Mesenchymal stem cell (in vitro differentiated cells and primary cell): ENCODE results near the gene ZFYVE19.
A peak's percentile ranks its signal among the peaks of the same experiment; 100 is the strongest.

Experiments used
- DNase-seq: peaks from one replicate; pipeline ENCODE4 v3.0.0-alpha.2; 2013
- H2AFZ ChIP-seq: one replicate; pipeline ENCODE4 v1.6.1; 2013; ENCODE audit warnings: low read depth, mild to moderate bottlenecking, control low read depth, inconsistent platforms, low read length, moderate library complexity
- H2AK5ac ChIP-seq: 2 replicates; pipeline ENCODE4 v1.6.1; 2013; ENCODE audit warnings: low read length, moderate library complexity, mild to moderate bottlenecking, inconsistent platforms; ENCODE audit not compliant: severe bottlenecking
- H2BK120ac ChIP-seq: one replicate; pipeline ENCODE4 v1.6.1; 2013; ENCODE audit warnings: low read depth, mild to moderate bottlenecking, inconsistent platforms, low read length, moderate library complexity
- H2BK12ac ChIP-seq, 2 experiments: one replicate each; pipeline ENCODE4 v1.6.1; 2013; ENCODE audit warnings: inconsistent platforms in 2 of 2, low read length in 2 of 2, mild to moderate bottlenecking in 2 of 2, moderate library complexity in 2 of 2, control low read depth in 1 of 2
- H2BK15ac ChIP-seq: one replicate; pipeline ENCODE4 v1.6.1; 2013; ENCODE audit warnings: mild to moderate bottlenecking, low read depth, inconsistent platforms; ENCODE audit not compliant: poor library complexity, severe bottlenecking
- H2BK5ac ChIP-seq: 2 replicates; pipeline ENCODE4 v1.6.1; 2013; ENCODE audit warnings: low read depth, mild to moderate bottlenecking, low read length, control low read depth, inconsistent platforms; ENCODE audit not compliant: poor library complexity, severe bottlenecking
- H3K14ac ChIP-seq, 2 experiments: one replicate each; pipeline ENCODE4 v1.6.1; 2013; ENCODE audit warnings: inconsistent platforms in 2 of 2, low read length in 2 of 2, control low read depth in 1 of 2, mild to moderate bottlenecking in 1 of 2, moderate library complexity in 1 of 2
- H3K18ac ChIP-seq, 2 experiments: one replicate each; pipeline ENCODE4 v1.6.1; 2013; ENCODE audit warnings: inconsistent platforms in 2 of 2, low read length in 2 of 2, control low read depth in 1 of 2, low read depth in 1 of 2, mild to moderate bottlenecking in 1 of 2
- H3K23ac ChIP-seq, 2 experiments: one replicate each; pipeline ENCODE4 v1.6.1; 2013; ENCODE audit warnings: inconsistent platforms in 2 of 2, low read length in 2 of 2, mild to moderate bottlenecking in 2 of 2, moderate library complexity in 2 of 2, control low read depth in 1 of 2
- H3K27ac ChIP-seq: 2 replicates; pipeline ENCODE4 v1.5.1; 2013; ENCODE audit warnings: mild to moderate bottlenecking, moderate library complexity, low read length, control low read depth, inconsistent platforms; ENCODE audit not compliant: poor library complexity, severe bottlenecking
- H3K27me3 ChIP-seq, 2 experiments: 2 replicates each; pipeline versions ENCODE4 v1.6.1 to v1.7.0; 2013; ENCODE audit warnings: low read length in 2 of 2, mild to moderate bottlenecking in 2 of 2, moderate library complexity in 2 of 2, control low read depth in 1 of 2, inconsistent platforms in 1 of 2; ENCODE audit not compliant: control insufficient read depth in 1 of 2, insufficient read depth in 1 of 2
- H3K36me3 ChIP-seq, 2 experiments: 2 replicates each; pipeline versions ENCODE4 v1.6.1 to v1.7.0; 2013; ENCODE audit warnings: low read length in 2 of 2, control low read depth in 1 of 2, inconsistent platforms in 1 of 2, low read depth in 1 of 2, mild to moderate bottlenecking in 1 of 2; ENCODE audit not compliant: insufficient read depth in 2 of 2, control insufficient read depth in 1 of 2
- H3K4ac ChIP-seq, 2 experiments: one replicate each; pipeline ENCODE4 v1.6.1; 2013; ENCODE audit warnings: inconsistent platforms in 2 of 2, low read length in 2 of 2, mild to moderate bottlenecking in 2 of 2, moderate library complexity in 2 of 2, control low read depth in 1 of 2, low read depth in 1 of 2
- H3K4me1 ChIP-seq: 2 replicates; pipeline ENCODE4 v1.6.1; 2013; ENCODE audit warnings: low read depth, low read length, control low read depth; ENCODE audit not compliant: control insufficient read depth, insufficient read depth
- H3K4me2 ChIP-seq: 2 replicates; pipeline ENCODE4 v1.6.1; 2013; ENCODE audit warnings: low read length, mild to moderate bottlenecking, inconsistent platforms; ENCODE audit not compliant: poor library complexity, severe bottlenecking
- H3K4me3 ChIP-seq, 2 experiments: 2 replicates each; pipeline versions ENCODE4 v1.5.1 to v1.7.0; 2013; ENCODE audit warnings: low read length in 2 of 2, mild to moderate bottlenecking in 2 of 2, control low read depth in 1 of 2, low read depth in 1 of 2; ENCODE audit not compliant: insufficient read depth in 1 of 2
- H3K79me1 ChIP-seq: replicated peaks from 2 replicates; pipeline ENCODE4 v1.6.1; 2013; ENCODE audit warnings: mild to moderate bottlenecking, control low read depth, low read length, inconsistent platforms; ENCODE audit not compliant: poor library complexity, severe bottlenecking
- H3K9ac ChIP-seq: 2 replicates; pipeline ENCODE4 v1.7.0; 2013; ENCODE audit warnings: mild to moderate bottlenecking, low read length, moderate library complexity
- H3K9me3 ChIP-seq: 2 replicates; pipeline ENCODE4 v1.7.0; 2013; ENCODE audit warnings: mild to moderate bottlenecking, low read length; ENCODE audit not compliant: control insufficient read depth
- H4K8ac ChIP-seq: one replicate; pipeline ENCODE4 v1.6.1; 2013; ENCODE audit warnings: inconsistent platforms, mild to moderate bottlenecking, low read length, moderate library complexity
- H4K91ac ChIP-seq: one replicate; pipeline ENCODE4 v1.6.1; 2013; ENCODE audit warnings: mild to moderate bottlenecking, low read length, inconsistent platforms
- WGBS: methylation state at CpG from one replicate; pipeline ENCODE4 v1.1.7; 2013; ENCODE audit warnings: mixed read lengths; 5-methylcytosine and 5-hydroxymethylcytosine counted together

Gene ZFYVE19

DNA sequence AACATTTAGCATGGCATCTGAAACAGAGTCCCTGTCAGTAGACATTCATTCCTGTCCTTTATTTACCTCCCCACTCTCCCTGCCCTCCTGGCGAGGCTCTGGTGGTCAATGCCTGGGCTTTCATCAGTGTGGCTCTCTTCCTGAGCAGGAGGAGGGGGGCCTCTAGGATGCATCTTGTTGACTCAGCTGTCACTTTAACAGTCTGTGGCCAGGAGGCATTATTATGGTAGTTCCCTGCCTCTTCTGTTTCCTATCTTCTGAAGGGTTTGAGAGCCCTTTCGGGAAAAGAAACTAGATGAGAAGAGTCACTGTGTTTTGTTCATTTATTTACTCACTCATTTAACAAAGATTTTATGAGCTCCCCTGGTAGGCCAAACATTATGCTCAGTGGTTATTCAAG, 24.0 kb downstream of the ZFYVE19 start:
- no peak overlapping the region for H3K9ac ChIP-seq
- no peak for DNase-seq
- H3K27me3 ChIP-seq = peaks cover 3 to 35% of the 10 kb centered on the region in 2 experiments
- no peak overlapping the region for H4K8ac ChIP-seq
- 57% methylated on average over 2 of the region's 2 CpGs for WGBS
- no peak overlapping the region for H2BK12ac ChIP-seq
- H3K14ac ChIP-seq = no peak overlapping the region
- no peak overlapping the region for H2BK15ac ChIP-seq
- no peak overlapping the region for H3K4me2 ChIP-seq
- H3K36me3 ChIP-seq = no peaks in the 10 kb centered on the region
- H3K23ac ChIP-seq = no peak overlapping the region
- H2BK5ac ChIP-seq = no peak overlapping the region
- H2AFZ ChIP-seq = no peak overlapping the region
- H3K27ac ChIP-seq = no peak overlapping the region
- H3K4me3 ChIP-seq = no peak overlapping the region
- H3K9me3 ChIP-seq = no peaks in the 10 kb centered on the region
- no peak overlapping the region for H4K91ac ChIP-seq
- H3K79me1 ChIP-seq = no peaks in the 10 kb centered on the region
- H2AK5ac ChIP-seq = no peak overlapping the region
- H2BK120ac ChIP-seq = no peak overlapping the region
- H3K4me1 ChIP-seq = peaks cover 2% of the 10 kb centered on the region
- H3K4ac ChIP-seq = no peak overlapping the region
- no peak overlapping the region for H3K18ac ChIP-seq

GRCh38 chr15:40831861-40832260, 25.0 kb downstream of the ZFYVE19 start:
- Histone ChIP-seq H3K36me3 (no peaks in the 10 kb centered on the region), H4K91ac (no peak overlapping the region), H3K27me3 (peaks cover 3 to 25% of the 10 kb centered on the region in 2 experiments), H3K27ac (no peak overlapping the region), H2AK5ac (no peak overlapping the region), H3K4ac (no peak overlapping the region), H3K4me1 (no peaks in the 10 kb centered on the region), H3K18ac (no peak overlapping the region), H2BK5ac (no peak overlapping the region), H3K79me1 (no peaks in the 10 kb centered on the region), H3K4me2 (no peak overlapping the region), H3K9me3 (no peaks in the 10 kb centered on the region), H3K14ac (no peak overlapping the region), H2BK120ac (no peak overlapping the region), H2AFZ (no peak overlapping the region), H3K4me3 (no peak overlapping the region), H4K8ac (no peak overlapping the region), H2BK12ac (no peak overlapping the region), H3K23ac (no peak overlapping the region), H3K9ac (no peak overlapping the region), H2BK15ac (no peak overlapping the region)
- DNase-seq = no peak
- WGBS = 78% methylated on average over 1 of the region's 1 CpG

- Histone ChIP-seq H3K9me3 (no peaks in the 10 kb centered on the region), H3K79me1 (no peaks in the 10 kb centered on the region), H3K14ac (no peak overlapping the region), H2AK5ac (no peak overlapping the region), H3K4ac (no peak overlapping the region), H4K8ac (no peak overlapping the region), H3K36me3 (no peaks in the 10 kb centered on the region), H2BK15ac (no peak overlapping the region), H3K27ac (no peak overlapping the region), H2AFZ (no peak overlapping the region), H2BK120ac (no peak overlapping the region), H2BK12ac (no peak overlapping the region), H3K4me1 (no peaks in the 10 kb centered on the region), H3K4me3 (no peak overlapping the region), H3K9ac (no peak overlapping the region), H3K23ac (no peak overlapping the region), H3K4me2 (no peak overlapping the region), H4K91ac (no peak overlapping the region), H2BK5ac (no peak overlapping the region), H3K18ac (no peak overlapping the region), H3K27me3 (peaks cover 3 to 18% of the 10 kb centered on the region in 2 experiments)
- DNase-seq = no peak
These were observed 26.0 kb downstream of the ZFYVE19 start for GRCh38 chr15:40832903-40833302.

DNA sequence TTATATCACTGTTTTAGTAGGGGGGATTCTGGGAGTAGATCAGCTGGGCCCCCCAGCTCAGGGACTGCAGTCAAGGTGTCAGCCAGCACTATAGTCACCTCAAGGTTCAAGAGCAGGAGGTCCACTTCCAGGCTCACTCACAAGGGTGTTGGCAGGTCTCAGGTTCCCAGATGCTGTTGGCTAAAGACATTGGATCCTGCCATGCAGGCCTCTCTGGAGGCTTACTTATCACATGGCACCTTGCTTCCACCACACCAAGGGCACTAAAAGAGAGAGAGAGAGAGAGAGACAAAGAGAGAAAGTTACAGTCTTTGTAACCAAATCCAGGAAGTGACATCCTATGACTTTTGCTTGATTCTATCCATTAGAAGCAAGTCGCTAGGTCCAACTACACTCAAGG, 29.1 kb downstream of the ZFYVE19 start:
- no peak overlapping the region for H2BK5ac ChIP-seq
- no peak overlapping the region for H3K23ac ChIP-seq
- WGBS = 83% methylated on average over 1 of the region's 1 CpG
- no peak overlapping the region for H3K14ac ChIP-seq
- no peak overlapping the region for H3K4me3 ChIP-seq
- H3K79me1 ChIP-seq = no peaks in the 10 kb centered on the region
- H3K36me3 ChIP-seq = no peaks in the 10 kb centered on the region
- no peak overlapping the region for H2BK15ac ChIP-seq
- H2AK5ac ChIP-seq = no peak overlapping the region
- H3K4me2 ChIP-seq = no peak overlapping the region
- no peak overlapping the region for H3K18ac ChIP-seq
- DNase-seq = no peak
- H3K9me3 ChIP-seq = no peaks in the 10 kb centered on the region
- no peaks in the 10 kb centered on the region for H3K4me1 ChIP-seq
- peak overlapping the region; percentile 22 for H4K91ac ChIP-seq
- no peak overlapping the region for H2AFZ ChIP-seq
- no peak overlapping the region for H2BK120ac ChIP-seq
- H3K27ac ChIP-seq = no peak overlapping the region
- no peak overlapping the region for H3K4ac ChIP-seq
- H2BK12ac ChIP-seq = no peak overlapping the region
- no peak overlapping the region for H4K8ac ChIP-seq
- peaks cover 0 to 7% of the 10 kb centered on the region in 2 experiments for H3K27me3 ChIP-seq
- no peak overlapping the region for H3K9ac ChIP-seq
